ENCODE measurements around the gene PAFAH1B1. TPM values are rescaled to one million over a fixed set of nuclear protein-coding genes. Genes with fewer than 3 reads are reported as not detected.

Gene PAFAH1B1
- total and polyA plus RNA-seq, 2 experiments from 2014 or later = 69.9 to 71.7 TPM

- TF ChIP-seq, protein P1, sequence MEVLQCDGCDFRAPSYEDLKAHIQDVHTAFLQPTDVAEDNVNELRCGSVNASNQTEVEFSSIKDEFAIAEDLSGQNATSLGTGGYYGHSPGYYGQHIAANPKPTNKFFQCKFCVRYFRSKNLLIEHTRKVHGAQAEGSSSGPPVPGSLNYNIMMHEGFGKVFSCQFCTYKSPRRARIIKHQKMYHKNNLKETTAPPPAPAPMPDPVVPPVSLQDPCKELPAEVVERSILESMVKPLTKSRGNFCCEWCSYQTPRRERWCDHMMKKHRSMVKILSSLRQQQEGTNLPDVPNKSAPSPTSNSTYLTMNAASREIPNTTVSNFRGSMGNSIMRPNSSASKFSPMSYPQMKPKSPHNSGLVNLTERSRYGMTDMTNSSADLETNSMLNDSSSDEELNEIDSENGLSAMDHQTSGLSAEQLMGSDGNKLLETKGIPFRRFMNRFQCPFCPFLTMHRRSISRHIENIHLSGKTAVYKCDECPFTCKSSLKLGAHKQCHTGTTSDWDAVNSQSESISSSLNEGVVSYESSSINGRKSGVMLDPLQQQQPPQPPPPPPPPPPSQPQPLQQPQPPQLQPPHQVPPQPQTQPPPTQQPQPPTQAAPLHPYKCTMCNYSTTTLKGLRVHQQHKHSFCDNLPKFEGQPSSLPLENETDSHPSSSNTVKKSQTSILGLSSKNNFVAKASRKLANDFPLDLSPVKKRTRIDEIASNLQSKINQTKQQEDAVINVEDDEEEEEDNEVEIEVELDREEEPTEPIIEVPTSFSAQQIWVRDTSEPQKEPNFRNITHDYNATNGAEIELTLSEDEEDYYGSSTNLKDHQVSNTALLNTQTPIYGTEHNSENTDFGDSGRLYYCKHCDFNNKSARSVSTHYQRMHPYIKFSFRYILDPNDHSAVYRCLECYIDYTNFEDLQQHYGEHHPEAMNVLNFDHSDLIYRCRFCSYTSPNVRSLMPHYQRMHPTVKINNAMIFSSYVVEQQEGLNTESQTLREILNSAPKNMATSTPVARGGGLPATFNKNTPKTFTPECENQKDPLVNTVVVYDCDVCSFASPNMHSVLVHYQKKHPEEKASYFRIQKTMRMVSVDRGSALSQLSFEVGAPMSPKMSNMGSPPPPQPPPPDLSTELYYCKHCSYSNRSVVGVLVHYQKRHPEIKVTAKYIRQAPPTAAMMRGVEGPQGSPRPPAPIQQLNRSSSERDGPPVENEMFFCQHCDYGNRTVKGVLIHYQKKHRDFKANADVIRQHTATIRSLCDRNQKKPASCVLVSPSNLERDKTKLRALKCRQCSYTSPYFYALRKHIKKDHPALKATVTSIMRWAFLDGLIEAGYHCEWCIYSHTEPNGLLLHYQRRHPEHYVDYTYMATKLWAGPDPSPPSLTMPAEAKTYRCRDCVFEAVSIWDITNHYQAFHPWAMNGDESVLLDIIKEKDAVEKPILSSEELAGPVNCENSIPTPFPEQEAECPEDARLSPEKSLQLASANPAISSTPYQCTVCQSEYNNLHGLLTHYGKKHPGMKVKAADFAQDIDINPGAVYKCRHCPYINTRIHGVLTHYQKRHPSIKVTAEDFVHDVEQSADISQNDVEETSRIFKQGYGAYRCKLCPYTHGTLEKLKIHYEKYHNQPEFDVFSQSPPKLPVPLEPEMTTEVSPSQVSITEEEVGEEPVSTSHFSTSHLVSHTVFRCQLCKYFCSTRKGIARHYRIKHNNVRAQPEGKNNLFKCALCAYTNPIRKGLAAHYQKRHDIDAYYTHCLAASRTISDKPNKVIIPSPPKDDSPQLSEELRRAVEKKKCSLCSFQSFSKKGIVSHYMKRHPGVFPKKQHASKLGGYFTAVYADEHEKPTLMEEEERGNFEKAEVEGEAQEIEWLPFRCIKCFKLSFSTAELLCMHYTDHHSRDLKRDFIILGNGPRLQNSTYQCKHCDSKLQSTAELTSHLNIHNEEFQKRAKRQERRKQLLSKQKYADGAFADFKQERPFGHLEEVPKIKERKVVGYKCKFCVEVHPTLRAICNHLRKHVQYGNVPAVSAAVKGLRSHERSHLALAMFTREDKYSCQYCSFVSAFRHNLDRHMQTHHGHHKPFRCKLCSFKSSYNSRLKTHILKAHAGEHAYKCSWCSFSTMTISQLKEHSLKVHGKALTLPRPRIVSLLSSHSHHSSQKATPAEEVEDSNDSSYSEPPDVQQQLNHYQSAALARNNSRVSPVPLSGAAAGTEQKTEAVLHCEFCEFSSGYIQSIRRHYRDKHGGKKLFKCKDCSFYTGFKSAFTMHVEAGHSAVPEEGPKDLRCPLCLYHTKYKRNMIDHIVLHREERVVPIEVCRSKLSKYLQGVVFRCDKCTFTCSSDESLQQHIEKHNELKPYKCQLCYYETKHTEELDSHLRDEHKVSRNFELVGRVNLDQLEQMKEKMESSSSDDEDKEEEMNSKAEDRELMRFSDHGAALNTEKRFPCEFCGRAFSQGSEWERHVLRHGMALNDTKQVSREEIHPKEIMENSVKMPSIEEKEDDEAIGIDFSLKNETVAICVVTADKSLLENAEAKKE (CRISPR knock-in tag; IDR thresholded peaks at IDR 0.05) = no peak
- TF ChIP-seq ZNF331 (CRISPR knock-in tag; IDR thresholded peaks at IDR 0.05; ENCODE audit: low read depth) (no peak), STAT1 (IDR thresholded peaks at IDR 0.05; ENCODE audit: unreplicated experiment) (no peak)
Observed at GRCh38 chr17:2563061-2563460, 30.4 kb upstream of the PAFAH1B1 start (continued).

- Histone ChIP-seq H3K27ac (ENCODE audit: low read depth) (no peak overlapping the region), H3K4me3 (no peak overlapping the region), H3K36me3 (ENCODE audit: insufficient read depth) (peaks cover 4% of the 10 kb centered on the region; the same call in 1 of the 2 replicates), H3K9me2 (ENCODE audit: insufficient read depth) (no peaks in the 10 kb centered on the region), H3F3A (replicated peaks; ENCODE audit: low read depth) (0 out of 2 replicates have a peak, but pooled peaks cover under 1% of the 10 kb centered on the region), H3K4me1 (ENCODE audit: insufficient read depth) (no peaks in the 10 kb centered on the region), H3K4me2 (no peak overlapping the region), H4K20me1 (replicated peaks; ENCODE audit: insufficient read depth) (no peaks in the 10 kb centered on the region), H3K79me2 (replicated peaks; ENCODE audit: insufficient read depth) (no peaks in the 10 kb centered on the region), H2AFZ (no peak overlapping the region), H3K27me3 (ENCODE audit: insufficient read depth) (no peaks in the 10 kb centered on the region)
- Mint-ChIP-seq H3K27me3 (ENCODE audit: insufficient read depth, low read depth, poor library complexity) (peaks cover 8% of the 10 kb centered on the region), H3K4me3 (no peak overlapping the region), H3K27ac (no peak overlapping the region), H3K36me3 (ENCODE audit: low read depth) (peaks cover 18% of the 10 kb centered on the region; the same call in 2 of the 3 replicates), H3K4me1 (no peaks in the 10 kb centered on the region), H3K9me3 (peaks cover 33% of the 10 kb centered on the region)
- DNase-seq (ENCODE audit: low spot score) (no peak), ATAC-seq (no peak)
- TF ChIP-seq, protein P2, sequence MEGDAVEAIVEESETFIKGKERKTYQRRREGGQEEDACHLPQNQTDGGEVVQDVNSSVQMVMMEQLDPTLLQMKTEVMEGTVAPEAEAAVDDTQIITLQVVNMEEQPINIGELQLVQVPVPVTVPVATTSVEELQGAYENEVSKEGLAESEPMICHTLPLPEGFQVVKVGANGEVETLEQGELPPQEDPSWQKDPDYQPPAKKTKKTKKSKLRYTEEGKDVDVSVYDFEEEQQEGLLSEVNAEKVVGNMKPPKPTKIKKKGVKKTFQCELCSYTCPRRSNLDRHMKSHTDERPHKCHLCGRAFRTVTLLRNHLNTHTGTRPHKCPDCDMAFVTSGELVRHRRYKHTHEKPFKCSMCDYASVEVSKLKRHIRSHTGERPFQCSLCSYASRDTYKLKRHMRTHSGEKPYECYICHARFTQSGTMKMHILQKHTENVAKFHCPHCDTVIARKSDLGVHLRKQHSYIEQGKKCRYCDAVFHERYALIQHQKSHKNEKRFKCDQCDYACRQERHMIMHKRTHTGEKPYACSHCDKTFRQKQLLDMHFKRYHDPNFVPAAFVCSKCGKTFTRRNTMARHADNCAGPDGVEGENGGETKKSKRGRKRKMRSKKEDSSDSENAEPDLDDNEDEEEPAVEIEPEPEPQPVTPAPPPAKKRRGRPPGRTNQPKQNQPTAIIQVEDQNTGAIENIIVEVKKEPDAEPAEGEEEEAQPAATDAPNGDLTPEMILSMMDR (conservative IDR thresholded peaks at IDR 0.05; ENCODE audit: low read depth in 2 of 2) = no peak
- TF ChIP-seq REST (IDR thresholded peaks at IDR 0.05; ENCODE audit: unreplicated experiment) = no peak
- TF ChIP-seq ZNF114 (CRISPR knock-in tag; IDR thresholded peaks at IDR 0.05) = no peak
- no peak for TF ChIP-seq JUNB (IDR thresholded peaks at IDR 0.05; ENCODE audit: unreplicated experiment)
- TF ChIP-seq POLR2AphosphoS5 (IDR thresholded peaks at IDR 0.05; ENCODE audit: low read depth) = no peak
- no peak for TF ChIP-seq STAT1 (IDR thresholded peaks at IDR 0.05; ENCODE audit: unreplicated experiment)
- no peak for TF ChIP-seq EZH2phosphoT487 (IDR thresholded peaks at IDR 0.05; ENCODE audit: unreplicated experiment)
Observed at GRCh38 chr17:2563543-2563942, 29.9 kb upstream of the PAFAH1B1 start.

Measured in GM23338 (cell line).